Vagina (tissue), 2 donors: Measurements from ENCODE around the gene KCNQ2. TPM values are rescaled to one million over a fixed set of nuclear protein-coding genes. Genes with fewer than 3 reads are reported as not detected.

ENCODE experiments used
- DNase-seq, 2 donors: peaks; one replicate each; pipeline ENCODE4 v3.0.0-alpha.2; 2017; ENCODE audit errors: extremely low spot score in 2 of 2
- H3K27ac ChIP-seq: fragments of 200-600 bp; sonication (generic); one replicate; pipeline ENCODE4 v1.5.1; 2019
- H3K27me3 ChIP-seq: fragments of 200-600 bp; sonication (generic); one replicate; pipeline ENCODE4 v1.5.1; 2019
- H3K36me3 ChIP-seq, 2 donors: fragments of 200-600 bp; sonication (generic); one replicate each; pipeline ENCODE4 v1.5.1; 2017 to 2019
- H3K4me1 ChIP-seq: fragments of 200-600 bp; sonication (generic); one replicate; pipeline ENCODE4 v1.5.1; 2019
- H3K4me3 ChIP-seq, 2 donors: fragments of 200-600 bp; sonication (generic); 1 replicate in 1 of 2; 2 replicates in 1 of 2; pipeline ENCODE4 v1.5.1; 2016 to 2019
- H3K9me3 ChIP-seq: fragments of 200-600 bp; sonication (generic); one replicate; pipeline ENCODE4 v1.5.1; 2019
- CTCF ChIP-seq, 3 experiments: fragments of 450-650 bp in 2 of 3; fragments of 200-600 bp in 1 of 3; sonication (generic) in 1 of 3; IDR thresholded peaks; one replicate each; pipeline ENCODE4 v1.5.1; 2017 to 2019; ENCODE audit warnings: antibody characterized with exemption in 3 of 3, mild to moderate bottlenecking in 2 of 3, moderate library complexity in 2 of 3
- POLR2A ChIP-seq, 2 donors: fragments of 450-650 bp; IDR thresholded peaks; one replicate each; pipeline ENCODE4 v1.6.1; 2017; ENCODE audit warnings: antibody characterized with exemption in 2 of 2, mild to moderate bottlenecking in 2 of 2, moderate library complexity in 2 of 2
- POLR2AphosphoS5 ChIP-seq, 2 donors: sonication (generic); formaldehyde crosslinking; IDR thresholded peaks; one replicate each; pipeline ENCODE4 v1.9.0; 2017; ENCODE audit warnings: antibody characterized with exemption in 2 of 2, mild to moderate bottlenecking in 2 of 2, low read depth in 1 of 2; ENCODE audit not compliant: insufficient read depth in 1 of 2
- intact Hi-C: fragments of 100-400 bp; cut with DNase I; formaldehyde crosslinking; loops from one replicate; pipeline ENCODE4 v1.15.1; 2023
- total RNA-seq: library from RNA; depleted of rRNA; stranded (reverse); fragments of >200 nt; gene quantifications from one replicate; pipeline ENCODE4 v1.2.3, GENCODE V29; 2016

Gene KCNQ2
- total RNA-seq, 1 donor from 2014 or later, result 1.2 TPM

- TF ChIP-seq POLR2A (IDR thresholded peaks at IDR 0.05), result no peak
- TF ChIP-seq POLR2AphosphoS5 (IDR thresholded peaks at IDR 0.05; ENCODE audit: insufficient read depth in 1 of 2, low read depth in 1 of 2), result no peak
- TF ChIP-seq CTCF (IDR thresholded peaks at IDR 0.05), result no peak
- no peaks in the 10 kb centered on the region for H3K27me3 ChIP-seq
- H3K27ac ChIP-seq, result no peak overlapping the region
- H3K9me3 ChIP-seq, result no peaks in the 10 kb centered on the region
- H3K4me3 ChIP-seq, result no peak overlapping the region
- H3K4me1 ChIP-seq, result no peaks in the 10 kb centered on the region
- H3K36me3 ChIP-seq, result no peaks in the 10 kb centered on the region
- intact Hi-C loops, result no loop called here
- no peak for DNase-seq
Measured at GRCh38 chr20:63369724-63370617, 102.5 kb downstream of the KCNQ2 start.

GRCh38 chr20:63369024-63369530, 103.4 kb downstream of the KCNQ2 start:
- no peak for DNase-seq
- no peak overlapping the region for H3K27ac ChIP-seq
- no peaks in the 10 kb centered on the region for H3K27me3 ChIP-seq
- intact Hi-C loops, result no loop called here
- H3K4me1 ChIP-seq, result no peaks in the 10 kb centered on the region
- TF ChIP-seq POLR2AphosphoS5 (IDR thresholded peaks at IDR 0.05; ENCODE audit: insufficient read depth in 1 of 2, low read depth in 1 of 2) (no peak), CTCF (IDR thresholded peaks at IDR 0.05) (no peak), POLR2A (IDR thresholded peaks at IDR 0.05) (no peak)
- no peaks in the 10 kb centered on the region for H3K9me3 ChIP-seq
- no peaks in the 10 kb centered on the region for H3K36me3 ChIP-seq
- H3K4me3 ChIP-seq, result no peak overlapping the region

- Histone ChIP-seq H3K27ac (no peak overlapping the region), H3K4me1 (no peaks in the 10 kb centered on the region), H3K4me3 (no peak overlapping the region), H3K27me3 (no peaks in the 10 kb centered on the region), H3K9me3 (no peaks in the 10 kb centered on the region), H3K36me3 (no peaks in the 10 kb centered on the region)
- TF ChIP-seq POLR2AphosphoS5 (IDR thresholded peaks at IDR 0.05; ENCODE audit: insufficient read depth in 1 of 2, low read depth in 1 of 2) (no peak), CTCF (IDR thresholded peaks at IDR 0.05) (no peak), POLR2A (IDR thresholded peaks at IDR 0.05) (no peak)
- DNase-seq, result no peak
- intact Hi-C loops, result no loop called here
Measured at GRCh38 chr20:63368151-63368550, 104.3 kb downstream of the KCNQ2 start.

DNA sequence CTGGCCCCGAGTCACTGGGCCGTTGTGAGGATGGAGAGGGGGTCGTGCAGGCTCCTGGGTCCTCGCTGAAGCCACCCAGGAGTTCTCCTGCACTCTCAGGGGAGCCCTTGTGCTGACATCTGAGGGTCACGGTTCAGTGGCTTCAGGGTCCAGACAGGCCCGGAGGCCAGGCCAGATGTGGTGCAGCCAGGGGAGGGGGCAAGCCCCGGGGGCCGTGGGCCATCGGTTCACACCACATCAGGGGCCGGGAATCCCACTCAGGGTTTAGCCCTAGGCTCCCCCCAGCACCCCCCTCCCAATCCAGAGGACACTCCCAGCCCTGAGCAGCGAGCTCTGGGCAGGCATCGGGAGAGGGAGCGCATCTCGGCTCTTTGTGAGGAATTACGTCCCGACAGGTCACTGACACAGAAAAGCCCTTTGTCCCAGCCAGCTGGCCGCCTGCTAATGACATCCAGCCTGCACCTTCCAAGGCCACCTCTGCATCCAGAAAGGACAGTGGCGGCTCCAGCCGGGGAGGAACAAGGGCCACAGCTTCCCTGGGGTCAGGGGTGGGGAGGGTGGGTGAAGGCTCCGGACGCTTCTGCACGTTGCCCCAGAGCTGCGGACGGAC, 104.9 kb downstream of the KCNQ2 start:
- intact Hi-C loops, result no loop called here
- H3K4me1 ChIP-seq, result no peaks in the 10 kb centered on the region
- no peaks in the 10 kb centered on the region for H3K9me3 ChIP-seq
- no peak overlapping the region for H3K27ac ChIP-seq
- TF ChIP-seq CTCF (IDR thresholded peaks at IDR 0.05) (no peak), POLR2AphosphoS5 (IDR thresholded peaks at IDR 0.05; ENCODE audit: insufficient read depth in 1 of 2, low read depth in 1 of 2) (no peak), POLR2A (IDR thresholded peaks at IDR 0.05) (no peak)
- no peak for DNase-seq
- H3K36me3 ChIP-seq, result no peaks in the 10 kb centered on the region
- no peak overlapping the region for H3K4me3 ChIP-seq
- H3K27me3 ChIP-seq, result peaks cover 3% of the 10 kb centered on the region
